Nephron (organoid): Measurements from ENCODE around the gene DTD1.

ENCODE experiments used
- H3K27ac Mint-ChIP-seq, 3 experiments: 2 replicates each; pipeline ENCODE4 v1.8.0; 2020; ENCODE audit warnings: mixed read lengths in 3 of 3, mild to moderate bottlenecking in 2 of 3, moderate library complexity in 1 of 3
- H3K27me3 Mint-ChIP-seq: 2 replicates; pipeline ENCODE4 v1.8.0; 2021; ENCODE audit warnings: low read depth, mild to moderate bottlenecking, moderate library complexity, mixed read lengths
- H3K36me3 Mint-ChIP-seq: 2 replicates; pipeline ENCODE4 v1.8.0; 2020; ENCODE audit warnings: low read depth, mixed read lengths
- H3K4me1 Mint-ChIP-seq: 2 replicates; pipeline ENCODE4 v1.8.0; 2020; ENCODE audit warnings: mixed read lengths
- H3K4me3 Mint-ChIP-seq, 3 experiments: 2 replicates each; pipeline ENCODE4 v1.8.0; 2020; ENCODE audit warnings: mild to moderate bottlenecking in 3 of 3, mixed read lengths in 3 of 3, moderate library complexity in 2 of 3
- H3K9me3 Mint-ChIP-seq: 2 replicates; pipeline ENCODE4 v1.8.0; 2020; ENCODE audit warnings: mixed read lengths
- CTCF ChIP-seq, 3 experiments: fragments of 200-600 bp; sonication (generic); IDR thresholded peaks; one replicate each; pipeline ENCODE4 v1.5.0; 2021; ENCODE audit warnings: antibody characterized with exemption in 3 of 3; ENCODE audit not compliant: unreplicated experiment in 3 of 3

DTD1 gene

GRCh38 chr20:18621004-18621403, 33.1 kb downstream of the DTD1 start:
- no peak overlapping the region for H3K27ac Mint-ChIP-seq

DNA sequence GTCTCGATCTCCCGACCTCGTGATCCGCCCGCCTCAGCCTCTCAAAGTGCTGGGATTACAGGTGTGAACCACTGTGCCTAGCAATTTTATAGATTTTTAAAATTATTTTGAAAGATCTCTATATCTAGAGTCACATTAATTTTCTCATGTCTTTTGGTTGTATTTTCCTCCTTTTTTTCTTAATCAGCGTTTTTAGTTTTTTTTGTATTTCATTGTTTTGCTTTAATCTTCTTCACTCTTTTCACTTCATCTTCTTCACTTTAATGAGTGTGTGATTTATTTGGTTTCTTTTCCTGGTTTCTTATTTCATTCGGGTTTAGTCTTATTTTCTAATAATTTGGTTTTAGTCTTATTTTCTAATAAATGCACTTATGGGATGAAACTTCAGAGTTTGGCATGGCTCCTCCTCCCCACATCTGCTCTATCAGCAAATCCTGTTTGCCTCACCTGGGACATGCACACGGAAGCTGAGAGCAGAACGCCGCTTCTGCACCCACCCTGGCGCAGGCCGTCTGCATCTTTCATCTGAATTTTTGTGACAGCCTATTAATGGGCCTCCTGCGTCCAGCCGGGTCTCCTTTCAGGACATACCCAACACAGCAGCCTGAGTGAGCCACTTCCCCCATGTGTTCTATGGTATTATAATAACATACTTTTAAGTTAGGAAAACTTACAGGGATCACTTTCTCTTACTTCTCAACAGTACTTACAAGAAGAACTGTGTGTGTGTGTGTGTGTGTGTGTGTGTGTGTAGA, 35.5 kb downstream of the DTD1 start:
- H3K4me1 Mint-ChIP-seq = no peaks in the 10 kb centered on the region
- no peak overlapping the region for H3K27ac Mint-ChIP-seq
- H3K4me3 Mint-ChIP-seq = no peak overlapping the region

More at GRCh38 chr20:18621004-18621403, 33.1 kb downstream of the DTD1 start:
- Mint-ChIP-seq H3K4me3 (no peak overlapping the region), H3K9me3 (peaks cover 5% of the 10 kb centered on the region), H3K27me3 (no peaks in the 10 kb centered on the region), H3K36me3 (peaks cover 20% of the 10 kb centered on the region), H3K4me1 (no peaks in the 10 kb centered on the region)
- TF ChIP-seq CTCF (IDR thresholded peaks at IDR 0.05; ENCODE audit: unreplicated experiment in 3 of 3) = no peak

DNA sequence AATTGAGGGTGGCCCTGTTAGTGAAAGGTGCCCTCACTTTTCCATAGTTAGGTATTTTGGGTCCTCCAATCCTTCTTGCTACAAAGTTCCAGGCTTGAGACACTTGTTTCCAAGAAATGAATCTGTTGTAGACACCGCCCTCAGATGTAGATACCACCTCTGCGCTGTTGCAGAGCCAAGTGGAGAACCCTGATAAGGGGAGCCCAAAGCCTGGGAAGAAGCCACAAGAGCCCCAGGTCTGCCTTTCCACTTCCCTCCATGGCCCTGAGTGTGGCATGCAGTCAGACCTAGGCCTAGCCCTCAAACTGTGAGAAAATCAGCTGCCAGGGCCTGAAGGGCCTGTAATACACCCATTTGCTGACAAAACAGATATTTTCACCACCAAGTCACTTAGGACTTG, 37.1 kb downstream of the DTD1 start:
- Mint-ChIP-seq H3K9me3 (no peaks in the 10 kb centered on the region), H3K4me1 (no peaks in the 10 kb centered on the region), H3K27me3 (no peaks in the 10 kb centered on the region)

More for the DNA sequence above, 35.5 kb downstream of the DTD1 start:
- TF ChIP-seq CTCF (IDR thresholded peaks at IDR 0.05; ENCODE audit: unreplicated experiment in 3 of 3) = no peak
- Mint-ChIP-seq H3K36me3 (peaks cover 9% of the 10 kb centered on the region), H3K9me3 (no peaks in the 10 kb centered on the region), H3K27me3 (no peaks in the 10 kb centered on the region)

DNA sequence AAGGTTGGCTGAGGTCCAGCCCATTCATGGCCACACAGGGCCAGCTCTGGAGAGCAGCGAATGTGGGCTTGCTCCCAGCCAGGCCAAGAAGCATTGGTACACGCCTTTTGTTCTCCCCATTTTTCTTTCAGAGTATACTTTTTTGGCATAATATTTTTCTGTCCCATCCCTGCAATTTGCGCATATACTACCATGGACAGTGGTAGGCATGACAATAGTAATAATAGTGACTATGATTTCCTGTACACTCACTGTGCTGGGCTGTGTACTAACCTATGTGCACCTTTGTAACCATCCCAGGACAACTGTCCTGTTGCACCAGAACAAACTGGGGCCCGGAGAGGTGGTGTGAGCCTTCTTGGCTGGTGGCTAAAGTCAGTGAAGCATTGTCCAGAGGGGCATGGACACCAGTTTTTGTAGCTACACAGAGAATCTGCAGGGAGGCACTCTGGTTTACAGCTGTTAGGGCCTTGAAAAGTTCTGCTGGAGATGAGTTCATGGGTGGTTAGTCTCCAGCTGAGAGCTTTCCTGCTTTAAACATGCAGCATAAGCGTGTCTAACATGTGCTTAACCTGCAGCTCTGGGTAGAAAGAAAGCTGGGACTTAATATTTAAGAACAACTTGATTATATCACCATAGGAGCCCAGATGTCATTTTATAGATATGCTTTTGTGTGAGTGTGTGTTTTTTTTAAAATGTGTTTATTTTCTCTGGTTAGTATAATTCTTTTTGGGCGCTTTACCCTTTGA, 38.2 kb downstream of the DTD1 start:
- no peaks in the 10 kb centered on the region for H3K4me1 Mint-ChIP-seq
- no peaks in the 10 kb centered on the region for H3K9me3 Mint-ChIP-seq
- peaks cover 5% of the 10 kb centered on the region for H3K36me3 Mint-ChIP-seq
- no peaks in the 10 kb centered on the region for H3K27me3 Mint-ChIP-seq
- no peak for TF ChIP-seq CTCF (IDR thresholded peaks at IDR 0.05; ENCODE audit: unreplicated experiment in 3 of 3)
- H3K4me3 Mint-ChIP-seq = no peak overlapping the region
- H3K27ac Mint-ChIP-seq = no peak overlapping the region

More for the DNA sequence above, 37.1 kb downstream of the DTD1 start:
- Mint-ChIP-seq H3K27ac (no peak overlapping the region), H3K36me3 (peaks cover 5% of the 10 kb centered on the region), H3K4me3 (no peak overlapping the region)
- TF ChIP-seq CTCF (IDR thresholded peaks at IDR 0.05; ENCODE audit: unreplicated experiment in 3 of 3) = no peak

DNA sequence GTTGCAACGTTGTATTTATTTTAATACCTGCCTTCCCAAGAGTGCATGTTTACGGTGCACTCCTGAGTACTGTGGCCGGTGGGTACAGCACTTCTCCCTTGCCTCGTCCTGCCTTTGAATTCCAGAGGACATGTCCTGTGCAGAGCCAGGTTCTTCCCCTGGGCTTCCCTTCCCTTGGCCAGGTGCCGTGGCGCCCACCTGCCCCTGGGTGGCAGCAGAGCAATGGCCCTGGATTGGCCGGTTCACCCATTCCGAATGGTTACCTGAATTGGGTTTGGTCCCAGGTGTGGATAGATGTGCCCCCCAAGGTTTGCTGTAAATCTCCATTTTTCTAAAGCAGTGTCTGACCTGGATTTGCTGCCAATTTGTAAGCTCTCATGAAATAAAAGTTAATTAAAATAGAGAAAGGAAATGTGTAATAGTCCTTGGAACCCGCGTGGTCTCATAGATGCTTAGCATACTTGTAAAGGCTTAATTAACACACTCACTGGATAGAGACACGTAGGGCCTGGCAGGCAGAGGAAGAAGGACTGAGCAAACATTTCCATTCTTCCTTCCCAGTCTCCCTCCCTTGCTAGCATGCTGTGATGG, 40.6 kb downstream of the DTD1 start:
- no peak overlapping the region for H3K4me3 Mint-ChIP-seq
- H3K27me3 Mint-ChIP-seq = no peaks in the 10 kb centered on the region
- peaks cover 8% of the 10 kb centered on the region for H3K4me1 Mint-ChIP-seq
- H3K9me3 Mint-ChIP-seq = no peaks in the 10 kb centered on the region
- H3K27ac Mint-ChIP-seq = no peak overlapping the region
- peak; percentile 50 to 59 (median 55) for TF ChIP-seq CTCF (IDR thresholded peaks at IDR 0.05; ENCODE audit: unreplicated experiment in 3 of 3)
- peaks cover 8% of the 10 kb centered on the region for H3K36me3 Mint-ChIP-seq
